Fibroblast of the conjunctiva (primary cell): ENCODE results near the gene TIMELESS.
"Not testable (repeated sequence)": the region's sequence is repeated elsewhere in the genome, so short reads cannot be mapped to it uniquely, and the experiment has no call there.

Experiments
- DNase-seq: peaks from one replicate; pipeline ENCODE4 v3.0.0-alpha.2; 2010; ENCODE audit warnings: low read depth

The TIMELESS gene

DNA sequence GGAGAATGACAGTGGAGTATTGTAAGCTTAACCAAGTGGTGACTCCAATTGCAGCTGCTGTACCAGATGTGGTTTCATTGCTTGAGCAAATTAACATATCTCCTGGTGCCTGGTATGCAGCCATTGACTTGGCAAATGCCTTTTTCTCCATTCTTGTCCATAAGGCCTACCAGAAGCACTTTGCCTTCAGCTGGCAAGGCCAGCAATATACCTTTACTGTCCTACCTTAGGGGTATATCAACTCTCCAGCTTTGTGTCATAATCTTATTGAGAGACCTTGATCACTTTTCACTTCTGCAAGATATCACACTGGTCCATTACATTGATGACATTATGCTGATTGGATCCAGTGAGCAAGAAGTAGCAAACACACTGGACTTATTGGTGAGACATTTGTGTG lies 47.6 kb downstream of the TIMELESS start:
- DNase-seq = not testable (repeated sequence)

DNA sequence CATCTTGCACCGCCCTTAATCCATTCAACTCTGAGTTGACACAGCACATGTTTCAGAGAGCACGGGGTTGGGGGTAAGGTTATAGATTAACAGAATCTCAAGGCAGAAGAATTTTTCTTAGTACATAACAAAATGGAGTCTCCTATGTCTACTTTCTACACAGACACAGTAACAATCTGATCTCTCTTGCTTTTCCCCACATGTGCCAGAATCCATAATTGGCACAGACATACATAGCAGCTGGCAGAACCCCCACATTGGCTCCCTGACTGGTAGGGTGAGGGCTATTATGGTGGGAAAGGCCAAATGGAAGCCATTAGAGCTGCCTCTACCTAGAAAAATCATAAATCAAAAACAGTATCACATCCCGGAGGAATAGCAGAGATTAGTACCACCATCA lies 48.1 kb downstream of the TIMELESS start:
- not testable (repeated sequence) for DNase-seq

DNA sequence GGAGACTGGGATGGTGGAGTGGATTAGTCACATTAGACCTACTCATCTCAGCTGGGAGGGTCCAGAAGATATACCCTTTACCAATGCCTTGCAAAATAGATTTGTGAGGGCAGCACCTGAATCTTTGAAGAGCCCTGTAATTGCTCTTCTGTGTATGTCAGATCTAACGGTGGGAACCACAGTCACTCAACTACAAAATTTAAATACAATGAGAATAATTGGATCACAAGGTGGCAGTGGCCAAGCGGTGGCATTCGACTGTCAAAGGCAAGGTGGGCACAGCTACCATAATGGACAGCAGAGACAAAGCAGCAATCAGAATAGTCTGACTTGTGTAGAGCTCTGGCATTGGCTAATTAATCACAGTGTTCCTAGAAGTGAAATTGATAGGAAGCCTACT lies 49.8 kb downstream of the TIMELESS start:
- DNase-seq = not testable (repeated sequence)

DNA sequence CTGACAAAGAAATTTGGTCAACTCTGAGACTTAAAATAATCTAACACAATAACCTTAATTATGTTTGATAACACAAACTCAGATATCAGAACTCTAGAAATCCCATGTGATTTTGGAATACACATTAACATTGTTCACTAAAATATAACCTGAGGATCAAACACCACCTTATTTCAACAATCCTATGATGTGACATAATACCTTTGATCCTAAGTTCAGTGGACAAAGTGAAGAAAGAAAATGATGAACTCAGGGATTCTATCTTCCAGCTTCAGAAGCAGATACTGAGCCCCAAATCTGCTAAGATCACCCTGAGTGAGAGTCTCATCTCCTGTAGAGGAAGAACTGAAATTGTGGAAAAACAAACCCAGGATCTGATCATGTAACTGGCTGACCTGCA lies 50.9 kb downstream of the TIMELESS start:
- DNase-seq = no peak

DNA sequence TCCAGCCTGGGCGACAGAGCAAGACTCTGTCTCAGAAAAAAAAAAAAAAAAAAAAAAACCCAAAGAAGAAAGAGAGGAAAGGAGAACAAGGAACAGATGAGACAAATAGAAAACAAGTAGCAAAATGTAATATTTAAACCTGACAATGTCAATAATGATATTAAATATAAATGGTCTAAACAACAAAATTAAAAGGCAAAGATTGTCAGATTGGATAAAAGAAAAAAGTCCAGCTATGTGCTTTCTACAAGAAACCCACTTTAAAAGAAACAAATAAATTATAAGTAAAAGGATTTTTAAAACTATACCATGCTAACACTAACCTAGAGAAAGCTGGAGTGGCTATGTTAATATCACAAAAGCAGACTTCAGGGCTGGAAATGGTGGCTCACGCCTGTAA lies 56.9 kb downstream of the TIMELESS start:
- DNase-seq = no peak

DNA sequence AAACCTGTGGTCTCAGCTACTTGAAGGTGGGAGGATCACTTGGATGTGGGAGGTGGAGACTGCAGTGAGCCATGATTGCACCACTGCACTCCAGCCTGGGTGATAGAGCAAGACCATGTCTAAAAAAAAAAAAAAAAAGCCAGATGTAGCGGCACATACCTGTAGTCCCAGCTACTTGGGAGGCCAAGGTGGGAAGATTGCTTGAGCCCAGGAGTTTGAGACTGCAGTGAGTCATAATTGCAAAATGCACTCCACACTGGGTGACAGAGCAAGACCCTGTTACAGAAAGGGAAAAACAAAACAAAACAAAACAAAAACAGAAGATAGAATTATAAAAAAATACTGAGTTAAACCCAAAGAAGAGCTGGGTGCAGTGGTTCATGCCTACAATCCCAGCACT lies 57.5 kb downstream of the TIMELESS start:
- no peak for DNase-seq

DNA sequence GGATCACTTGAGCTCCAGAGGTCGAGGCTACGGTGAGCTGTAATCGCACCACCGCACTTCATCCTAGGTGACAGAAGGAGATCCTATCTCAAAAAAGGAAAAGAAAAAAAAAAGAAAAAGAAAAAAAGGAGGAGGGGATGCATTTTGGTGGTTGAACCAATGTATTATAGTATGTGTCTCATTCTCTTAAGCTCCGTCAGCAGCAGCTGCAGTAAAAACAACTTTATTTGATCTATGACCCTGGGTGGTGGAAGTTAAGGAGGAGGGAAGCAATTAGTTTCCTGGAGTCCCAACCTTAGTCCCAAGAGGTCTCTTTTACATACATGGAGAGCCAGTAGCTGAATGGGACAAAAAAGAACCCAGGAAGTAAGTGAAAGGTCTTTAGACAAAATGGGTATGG lies 59.8 kb downstream of the TIMELESS start:
- no peak for DNase-seq

DNA sequence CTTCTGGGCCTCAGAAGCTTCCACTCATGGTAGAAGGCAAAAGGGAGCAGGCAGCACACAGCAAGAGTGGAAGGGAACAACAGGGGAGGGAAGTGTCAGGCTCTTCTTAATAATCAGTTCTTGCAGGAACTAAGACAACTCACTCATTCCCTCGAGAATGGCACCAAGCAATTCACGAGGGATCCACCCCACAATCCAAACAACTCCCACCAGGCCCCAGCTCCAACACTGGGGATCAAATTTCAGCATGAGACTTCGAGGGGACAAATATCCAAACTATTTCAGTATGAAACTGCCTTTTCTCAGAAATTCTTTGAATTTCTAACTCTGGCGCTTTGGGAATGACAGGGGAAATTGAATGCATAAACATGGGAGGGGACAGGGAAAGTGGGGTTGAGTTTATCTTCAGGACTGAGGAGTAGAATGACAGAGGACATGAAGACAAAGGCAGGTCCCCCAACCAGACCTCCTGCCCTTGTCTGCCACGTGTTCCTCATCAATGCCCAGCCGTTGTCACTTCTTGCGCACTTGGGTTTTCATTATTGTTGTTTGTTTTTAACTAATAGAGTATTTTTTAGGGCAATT lies 62.0 kb downstream of the TIMELESS start:
- DNase-seq = no peak

DNA sequence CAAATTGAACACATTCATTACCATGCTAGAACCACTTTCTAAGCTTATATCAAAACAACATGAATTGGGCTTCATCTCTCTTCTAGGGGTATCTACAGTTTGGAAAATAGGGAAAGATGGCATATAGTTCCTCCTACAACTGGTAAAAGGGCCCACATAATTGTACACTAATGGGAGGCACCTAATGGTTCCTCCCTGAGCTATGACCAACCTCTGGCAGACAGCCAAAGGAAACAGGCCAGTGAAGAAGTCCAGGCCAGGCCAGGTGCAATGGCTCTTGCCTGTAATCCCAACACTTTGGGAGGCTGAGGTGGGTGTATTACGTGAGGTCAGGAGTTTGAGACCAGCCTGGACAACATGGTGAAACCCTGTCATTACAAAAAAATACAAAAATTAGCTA lies 63.4 kb downstream of the TIMELESS start:
- DNase-seq = no peak

DNA sequence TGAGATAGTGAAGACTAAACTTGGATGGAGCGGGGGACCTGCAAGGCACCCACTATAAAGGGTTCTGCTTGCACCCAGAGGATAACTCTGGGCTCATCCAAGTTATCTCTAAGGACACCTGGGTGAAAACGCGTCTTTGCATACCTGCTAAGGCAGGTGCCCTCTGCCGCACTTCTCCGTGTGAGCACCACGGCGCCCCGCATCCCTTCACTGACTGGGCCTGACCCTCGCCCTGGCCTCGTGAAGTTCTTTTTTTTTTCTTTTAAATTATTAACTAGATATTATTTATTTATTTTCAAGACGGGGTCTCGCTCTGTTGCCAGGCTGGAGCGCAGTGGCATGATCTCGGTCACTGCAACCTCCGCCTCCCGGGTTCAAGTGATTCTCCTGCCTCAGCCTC lies 66.6 kb downstream of the TIMELESS start:
- no peak for DNase-seq

DNA sequence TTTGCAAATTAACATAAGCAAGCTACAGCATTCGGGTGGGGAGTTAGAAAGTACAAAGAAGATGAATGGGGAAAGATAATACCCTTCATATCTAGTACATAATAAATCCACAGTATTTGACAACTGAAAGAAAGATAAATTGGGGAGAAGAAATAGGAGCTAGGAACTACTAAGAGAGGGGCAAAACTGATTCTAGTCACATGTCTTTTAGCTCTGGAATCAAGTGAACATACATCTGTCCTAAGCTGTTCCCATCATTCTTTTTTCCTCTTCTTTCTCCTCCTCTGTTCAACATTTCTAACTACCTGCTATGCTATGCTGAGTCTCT lies 71.3 kb downstream of the TIMELESS start:
- DNase-seq = no peak

DNA sequence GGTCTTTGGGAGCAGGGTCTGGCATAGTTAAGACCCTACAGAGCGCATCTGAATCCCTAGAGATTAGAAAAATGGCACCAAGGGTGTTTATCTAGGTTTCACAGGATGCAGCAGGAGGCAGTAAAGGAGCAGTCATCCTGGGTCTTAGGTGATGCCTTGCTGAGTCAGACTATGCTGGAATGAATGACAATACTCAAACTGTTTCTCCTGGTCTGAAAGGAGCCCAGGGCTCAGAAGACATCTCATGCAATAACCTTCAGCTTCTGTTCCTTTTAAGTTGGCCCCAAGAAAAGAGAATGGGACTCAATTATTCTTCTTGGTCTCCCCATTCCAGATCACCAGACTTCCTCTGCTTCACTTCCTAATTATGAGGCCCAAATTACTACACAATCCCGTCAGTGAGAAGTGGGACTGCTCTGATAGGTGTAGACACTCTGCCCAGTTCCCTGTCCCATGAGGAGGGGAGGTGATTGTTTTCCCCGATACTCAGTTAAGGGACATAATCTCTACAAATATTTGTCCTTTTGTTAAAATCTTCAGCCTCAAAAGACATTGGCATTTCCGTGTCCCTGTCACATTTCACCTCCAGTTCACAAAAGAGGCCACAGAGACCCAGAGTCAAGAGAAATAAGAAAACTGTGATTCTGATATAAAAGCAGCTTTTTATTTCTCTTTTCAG lies 71.8 kb downstream of the TIMELESS start:
- no peak for DNase-seq

DNA sequence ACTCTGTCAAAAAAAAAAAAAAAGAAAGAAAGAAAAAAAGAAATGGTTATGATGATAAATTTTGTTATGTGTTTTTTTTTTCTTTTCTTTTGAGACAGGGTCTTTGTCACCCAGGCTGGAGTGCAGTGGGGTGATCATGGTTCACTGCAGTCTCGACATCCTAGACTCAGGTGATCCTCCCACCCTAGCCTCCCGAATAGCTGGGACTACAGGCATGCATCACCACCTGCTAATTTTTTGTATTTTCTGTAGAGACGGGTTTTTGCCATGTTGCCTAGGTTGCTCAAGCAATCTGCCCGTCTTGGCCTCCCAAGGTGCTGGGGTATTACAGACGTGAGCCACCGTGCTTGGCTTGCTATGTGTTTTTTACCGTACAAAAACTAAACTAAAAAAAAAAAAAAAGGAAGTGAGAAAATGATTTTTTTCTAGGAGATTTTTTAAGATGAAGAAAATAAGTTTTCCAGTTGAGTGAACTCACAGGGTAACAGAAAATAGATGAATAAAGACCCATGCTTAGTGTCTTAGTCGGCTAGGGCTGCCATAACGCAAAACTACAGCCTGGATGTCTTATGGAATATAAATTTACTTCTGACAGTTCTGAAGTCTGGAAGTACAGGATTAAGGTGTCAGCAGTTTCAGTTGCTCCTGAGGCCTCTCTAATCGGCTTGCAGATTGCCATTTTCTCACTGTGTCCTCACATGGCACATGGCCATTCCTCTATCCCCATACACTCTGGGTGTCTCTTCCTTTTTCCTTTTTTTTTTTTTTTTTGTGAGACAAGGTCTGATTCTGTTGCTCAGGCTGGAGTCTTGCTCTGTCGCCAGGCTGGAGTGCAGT lies 73.4 kb downstream of the TIMELESS start:
- no peak for DNase-seq

DNA sequence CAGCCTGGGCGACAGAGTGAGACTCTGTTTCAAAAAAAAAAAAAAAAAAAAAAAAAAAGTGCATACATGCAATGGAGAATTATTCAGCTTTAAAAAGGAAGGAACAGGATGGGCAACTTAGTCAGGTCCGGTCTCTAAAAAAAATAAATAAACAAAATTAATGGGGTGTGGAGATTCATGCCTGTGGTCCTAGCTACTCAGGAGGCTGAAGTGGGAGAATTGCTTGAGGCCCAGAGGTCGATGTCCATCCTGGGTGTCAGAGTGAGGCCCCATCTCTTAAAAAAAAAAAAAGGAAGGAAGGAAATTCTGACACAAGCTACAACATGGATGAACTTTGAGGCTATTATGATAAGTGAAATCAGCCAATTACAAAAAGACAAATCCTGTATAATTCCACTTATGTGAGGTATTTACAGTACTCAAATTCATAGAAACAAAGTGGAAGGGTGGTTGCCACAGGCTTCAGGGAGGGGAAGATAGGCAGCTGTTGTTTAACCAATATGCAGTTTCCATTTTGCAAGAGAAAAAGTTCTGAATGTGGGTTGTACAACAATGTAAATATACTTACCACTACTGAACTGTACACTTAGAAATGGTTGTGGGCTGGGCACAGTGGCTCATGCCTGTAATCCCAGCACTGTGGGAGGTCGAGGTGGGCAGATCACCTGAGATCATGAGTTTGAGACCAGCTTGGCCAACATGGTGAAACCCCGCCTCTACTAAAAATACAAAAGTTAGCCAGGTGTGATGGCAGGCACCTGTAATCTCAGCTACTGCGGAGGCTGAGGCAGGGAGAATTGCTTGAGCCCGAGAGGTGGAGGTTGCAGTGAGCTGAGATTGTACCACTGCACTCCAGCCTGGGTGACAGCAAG lies 74.3 kb downstream of the TIMELESS start:
- no peak for DNase-seq

DNA sequence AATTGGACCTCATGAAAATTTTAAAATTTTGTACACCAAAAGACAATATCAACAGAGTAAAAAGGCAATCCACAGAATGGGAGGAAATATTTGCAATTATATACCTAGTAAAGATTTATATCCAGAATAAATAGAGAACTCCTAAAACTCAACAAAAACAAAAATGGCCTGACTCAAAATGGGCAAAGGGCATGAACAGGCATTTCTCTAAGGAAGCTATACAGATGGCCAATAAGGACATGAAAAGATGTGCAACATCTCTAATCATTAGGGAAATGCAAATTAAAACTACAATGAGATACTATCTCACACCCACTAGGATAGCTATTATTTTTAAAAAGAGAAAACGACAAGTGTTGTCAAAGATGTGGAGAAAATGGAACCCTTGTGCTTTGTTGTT lies 75.7 kb downstream of the TIMELESS start:
- DNase-seq = no peak

DNA sequence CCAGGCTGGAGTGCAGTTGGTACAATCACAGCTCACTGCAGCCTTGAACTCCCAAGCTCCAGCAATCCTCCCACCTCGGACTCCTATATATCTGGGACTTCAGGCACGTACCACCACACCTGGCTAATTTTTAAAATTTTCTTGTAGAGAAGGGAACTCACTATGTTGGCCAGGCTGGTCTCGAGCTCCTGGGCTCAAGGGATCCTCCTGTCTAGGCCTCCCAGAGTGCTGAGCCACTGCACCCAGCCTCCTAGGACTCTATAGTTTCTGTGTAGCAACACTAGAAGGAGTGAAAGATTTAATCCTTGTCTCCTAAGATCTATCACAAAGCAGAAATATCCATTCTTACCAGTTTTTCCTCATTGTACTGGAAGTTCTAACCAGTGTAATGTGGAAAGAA lies 82.3 kb downstream of the TIMELESS start:
- DNase-seq = no peak
